ENCODE results near the gene STRAP. TPM values are rescaled to one million over a fixed set of nuclear protein-coding genes. Genes with fewer than 3 reads are reported as not detected.

The STRAP gene
- polyA plus RNA-seq, 1 donor = 95.5 TPM

DNA sequence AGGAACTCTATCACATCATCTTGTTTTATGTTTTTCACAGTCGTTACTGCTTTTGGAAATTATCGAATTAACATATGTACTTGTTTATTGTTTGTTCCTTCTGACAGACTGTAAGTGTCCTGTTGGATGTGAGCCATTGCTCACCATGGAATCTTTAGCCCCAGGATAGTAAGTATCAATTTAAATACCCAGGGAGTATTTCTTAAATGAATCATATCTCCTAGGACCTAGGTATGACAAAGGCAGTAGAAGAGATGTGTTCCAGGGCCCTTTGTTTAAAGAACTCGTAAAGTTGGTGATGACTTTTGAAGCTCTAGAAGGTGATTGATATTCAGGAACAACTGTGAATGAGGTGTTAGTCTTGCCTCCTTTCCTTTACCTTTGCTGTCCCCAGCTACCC, 30.3 kb upstream of the STRAP start:
- no peak for DNase-seq
- no peaks in the 10 kb centered on the region for H3K9me3 ChIP-seq (ENCODE audit: control insufficient read depth, low read depth, low read length)
- 100% methylated on average over 1 of the region's 3 CpGs for WGBS (ENCODE audit: insufficient coverage, low lambda C conversion rate)
- no peak overlapping the region for H3K4me3 ChIP-seq (ENCODE audit: low read length)
- H3K4me1 ChIP-seq (ENCODE audit: control insufficient read depth, insufficient read depth, low read length) = no peaks in the 10 kb centered on the region
- H3K27me3 ChIP-seq (ENCODE audit: control insufficient read depth, insufficient read depth, low read length) = no peaks in the 10 kb centered on the region
- H3K36me3 ChIP-seq (ENCODE audit: control insufficient read depth, insufficient read depth, low read length) = no peaks in the 10 kb centered on the region
- no peak overlapping the region for H3K27ac ChIP-seq (ENCODE audit: low read length)

DNA sequence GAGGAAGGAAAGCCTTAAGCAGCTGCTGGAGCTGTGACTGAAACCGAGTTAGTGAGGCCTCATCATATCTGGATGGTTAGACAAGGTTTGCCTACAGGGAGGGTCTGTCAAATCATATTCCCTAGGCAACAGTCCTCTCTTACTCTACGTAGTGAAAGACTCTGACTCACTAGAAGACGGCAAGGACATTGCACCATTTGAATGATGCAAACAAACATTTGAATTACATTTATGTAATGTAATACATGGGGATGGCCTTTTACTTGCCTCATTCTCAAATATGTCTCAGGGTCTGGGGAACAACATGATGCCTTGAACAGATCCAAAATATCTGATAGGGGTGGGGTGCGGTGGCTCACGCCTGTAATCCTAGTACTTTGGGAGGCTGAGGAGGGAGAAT, 29.8 kb upstream of the STRAP start:
- H3K9me3 ChIP-seq (ENCODE audit: control insufficient read depth, low read depth, low read length) = no peaks in the 10 kb centered on the region
- no peaks in the 10 kb centered on the region for H3K27me3 ChIP-seq (ENCODE audit: control insufficient read depth, insufficient read depth, low read length)
- no CpG with 5 or more reads among the region's 5 CpGs for WGBS (ENCODE audit: insufficient coverage, low lambda C conversion rate)
- no peak overlapping the region for H3K27ac ChIP-seq (ENCODE audit: low read length)
- no peaks in the 10 kb centered on the region for H3K36me3 ChIP-seq (ENCODE audit: control insufficient read depth, insufficient read depth, low read length)
- H3K4me3 ChIP-seq (ENCODE audit: low read length) = no peak overlapping the region
- no peak for DNase-seq
- H3K4me1 ChIP-seq (ENCODE audit: control insufficient read depth, insufficient read depth, low read length) = no peaks in the 10 kb centered on the region

- Histone ChIP-seq H3K36me3 (ENCODE audit: control insufficient read depth, insufficient read depth, low read length) (no peaks in the 10 kb centered on the region), H3K4me3 (ENCODE audit: low read length) (no peak overlapping the region), H3K9me3 (ENCODE audit: control insufficient read depth, low read depth, low read length) (no peaks in the 10 kb centered on the region), H3K4me1 (ENCODE audit: control insufficient read depth, insufficient read depth, low read length) (no peaks in the 10 kb centered on the region), H3K27ac (ENCODE audit: low read length) (no peak overlapping the region), H3K27me3 (ENCODE audit: control insufficient read depth, insufficient read depth, low read length) (no peaks in the 10 kb centered on the region)
- 72% methylated on average over 3 of the region's 4 CpGs for WGBS (ENCODE audit: insufficient coverage, low lambda C conversion rate)
- no peak for DNase-seq
Measured at GRCh38 chr12:15853877-15854276, 28.3 kb upstream of the STRAP start.

DNA sequence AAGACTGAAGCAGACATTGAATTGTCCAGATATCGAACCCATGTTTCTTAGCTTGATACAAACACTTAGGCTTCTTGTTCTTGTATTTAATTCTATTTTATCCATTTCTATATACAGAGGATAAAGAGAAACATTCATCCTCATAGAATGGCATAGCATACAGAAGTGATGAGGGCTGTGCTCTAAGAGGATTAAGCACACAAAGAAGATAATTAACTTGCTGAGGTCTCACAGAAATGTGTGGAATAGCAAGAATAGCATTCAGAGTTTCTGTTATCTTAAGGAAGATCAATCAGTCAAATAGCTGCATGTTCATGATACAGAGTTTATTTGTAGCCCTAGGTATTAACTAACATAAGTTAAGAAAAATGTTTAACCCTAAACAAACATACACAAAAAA, 27.3 kb upstream of the STRAP start:
- Histone ChIP-seq H3K27ac (ENCODE audit: low read length) (no peak overlapping the region), H3K36me3 (ENCODE audit: control insufficient read depth, insufficient read depth, low read length) (no peaks in the 10 kb centered on the region), H3K27me3 (ENCODE audit: control insufficient read depth, insufficient read depth, low read length) (no peaks in the 10 kb centered on the region), H3K4me1 (ENCODE audit: control insufficient read depth, insufficient read depth, low read length) (no peaks in the 10 kb centered on the region), H3K9me3 (ENCODE audit: control insufficient read depth, low read depth, low read length) (no peaks in the 10 kb centered on the region), H3K4me3 (ENCODE audit: low read length) (no peak overlapping the region)
- DNase-seq = no peak
- WGBS (ENCODE audit: insufficient coverage, low lambda C conversion rate) = 100% methylated on average over 1 of the region's 1 CpG

DNA sequence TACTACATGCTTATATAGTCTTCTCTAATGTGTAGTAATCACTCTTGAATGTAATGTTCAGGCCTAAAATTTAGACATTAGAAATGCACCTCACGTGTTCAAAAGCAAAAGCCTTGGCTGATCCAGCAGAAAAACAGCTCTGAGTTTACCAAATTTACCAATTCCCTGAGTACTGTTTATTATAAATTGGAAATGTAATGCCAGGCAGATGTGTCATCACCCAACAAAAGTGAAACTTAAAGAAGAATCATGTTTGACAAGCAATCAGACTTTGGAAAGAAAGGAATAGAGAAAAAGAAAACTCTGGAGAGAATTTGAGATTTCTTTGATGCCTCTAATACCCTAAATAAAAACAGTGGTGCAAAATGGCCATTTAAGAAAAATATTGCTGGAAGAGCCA, 26.5 kb upstream of the STRAP start:
- Histone ChIP-seq H3K9me3 (ENCODE audit: control insufficient read depth, low read depth, low read length) (no peaks in the 10 kb centered on the region), H3K4me3 (ENCODE audit: low read length) (no peak overlapping the region), H3K27ac (ENCODE audit: low read length) (no peak overlapping the region), H3K36me3 (ENCODE audit: control insufficient read depth, insufficient read depth, low read length) (no peaks in the 10 kb centered on the region), H3K4me1 (ENCODE audit: control insufficient read depth, insufficient read depth, low read length) (no peaks in the 10 kb centered on the region), H3K27me3 (ENCODE audit: control insufficient read depth, insufficient read depth, low read length) (no peaks in the 10 kb centered on the region)
- 100% methylated on average over 1 of the region's 1 CpG for WGBS (ENCODE audit: insufficient coverage, low lambda C conversion rate)
- DNase-seq = no peak

- Histone ChIP-seq H3K36me3 (ENCODE audit: control insufficient read depth, insufficient read depth, low read length) (no peaks in the 10 kb centered on the region), H3K27ac (ENCODE audit: low read length) (no peak overlapping the region), H3K4me1 (ENCODE audit: control insufficient read depth, insufficient read depth, low read length) (no peaks in the 10 kb centered on the region), H3K9me3 (ENCODE audit: control insufficient read depth, low read depth, low read length) (no peaks in the 10 kb centered on the region), H3K27me3 (ENCODE audit: control insufficient read depth, insufficient read depth, low read length) (no peaks in the 10 kb centered on the region), H3K4me3 (ENCODE audit: low read length) (no peak overlapping the region)
- peak; percentile 41 to 43 for DNase-seq
- 29% methylated on average over 1 of the region's 8 CpGs for WGBS (ENCODE audit: insufficient coverage, low lambda C conversion rate)
Measured at GRCh38 chr12:15856097-15856982, 25.8 kb upstream of the STRAP start.

GRCh38 chr12:15858353-15858752, 23.8 kb upstream of the STRAP start:
- H3K4me3 ChIP-seq (ENCODE audit: low read length) = no peak overlapping the region
- H3K9me3 ChIP-seq (ENCODE audit: control insufficient read depth, low read depth, low read length) = no peaks in the 10 kb centered on the region
- no peaks in the 10 kb centered on the region for H3K4me1 ChIP-seq (ENCODE audit: control insufficient read depth, insufficient read depth, low read length)
- no peak overlapping the region for H3K27ac ChIP-seq (ENCODE audit: low read length)
- no CpG with 5 or more reads among the region's 2 CpGs for WGBS (ENCODE audit: insufficient coverage, low lambda C conversion rate)
- H3K36me3 ChIP-seq (ENCODE audit: control insufficient read depth, insufficient read depth, low read length) = no peaks in the 10 kb centered on the region
- DNase-seq = no peak
- no peaks in the 10 kb centered on the region for H3K27me3 ChIP-seq (ENCODE audit: control insufficient read depth, insufficient read depth, low read length)

DNA sequence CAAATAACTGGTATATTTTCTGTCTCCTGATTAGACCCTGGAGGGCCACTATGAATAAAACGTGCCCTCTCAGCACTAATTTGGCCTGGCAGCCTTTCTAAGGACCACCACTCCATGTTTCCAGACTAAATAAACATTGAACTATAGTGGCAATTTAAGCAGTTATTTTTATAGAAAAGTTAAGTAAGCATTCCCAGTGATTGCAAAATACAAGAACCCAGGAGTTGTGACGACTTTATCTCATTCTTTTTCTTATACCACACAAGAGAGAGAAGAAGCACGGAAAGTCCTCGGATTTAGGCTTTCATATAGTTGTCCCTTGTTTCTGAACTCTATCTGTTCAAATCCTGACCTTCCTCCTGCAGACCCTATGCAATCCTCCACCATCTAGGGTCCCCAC, 23.1 kb upstream of the STRAP start:
- H3K9me3 ChIP-seq (ENCODE audit: control insufficient read depth, low read depth, low read length) = no peaks in the 10 kb centered on the region

GRCh38 chr12:15861404-15861803, 20.8 kb upstream of the STRAP start:
- no peaks in the 10 kb centered on the region for H3K36me3 ChIP-seq (ENCODE audit: control insufficient read depth, insufficient read depth, low read length)
- DNase-seq = no peak
- no CpG with 5 or more reads among the region's 1 CpG for WGBS (ENCODE audit: insufficient coverage, low lambda C conversion rate)
- H3K4me1 ChIP-seq (ENCODE audit: control insufficient read depth, insufficient read depth, low read length) = no peaks in the 10 kb centered on the region
- no peaks in the 10 kb centered on the region for H3K27me3 ChIP-seq (ENCODE audit: control insufficient read depth, insufficient read depth, low read length)
- H3K9me3 ChIP-seq (ENCODE audit: control insufficient read depth, low read depth, low read length) = no peaks in the 10 kb centered on the region
- H3K27ac ChIP-seq (ENCODE audit: low read length) = no peak overlapping the region
- no peak overlapping the region for H3K4me3 ChIP-seq (ENCODE audit: low read length)

More for the DNA sequence above, 23.1 kb upstream of the STRAP start:
- H3K36me3 ChIP-seq (ENCODE audit: control insufficient read depth, insufficient read depth, low read length) = no peaks in the 10 kb centered on the region
- no peak for DNase-seq
- no peak overlapping the region for H3K27ac ChIP-seq (ENCODE audit: low read length)
- H3K4me1 ChIP-seq (ENCODE audit: control insufficient read depth, insufficient read depth, low read length) = no peaks in the 10 kb centered on the region
- H3K4me3 ChIP-seq (ENCODE audit: low read length) = no peak overlapping the region
- WGBS (ENCODE audit: insufficient coverage, low lambda C conversion rate) = 80% methylated on average over 1 of the region's 4 CpGs
- no peaks in the 10 kb centered on the region for H3K27me3 ChIP-seq (ENCODE audit: control insufficient read depth, insufficient read depth, low read length)

GRCh38 chr12:15862840-15863239, 19.3 kb upstream of the STRAP start:
- Histone ChIP-seq H3K27me3 (ENCODE audit: control insufficient read depth, insufficient read depth, low read length) (no peaks in the 10 kb centered on the region), H3K4me3 (ENCODE audit: low read length) (no peak overlapping the region), H3K27ac (ENCODE audit: low read length) (no peak overlapping the region), H3K9me3 (ENCODE audit: control insufficient read depth, low read depth, low read length) (no peaks in the 10 kb centered on the region), H3K4me1 (ENCODE audit: control insufficient read depth, insufficient read depth, low read length) (no peaks in the 10 kb centered on the region), H3K36me3 (ENCODE audit: control insufficient read depth, insufficient read depth, low read length) (no peaks in the 10 kb centered on the region)
- DNase-seq = peak; percentile 31 to 52
- no CpG with 5 or more reads among the region's 1 CpG for WGBS (ENCODE audit: insufficient coverage, low lambda C conversion rate)

GRCh38 chr12:15863372-15863771, 18.8 kb upstream of the STRAP start:
- Histone ChIP-seq H3K36me3 (ENCODE audit: control insufficient read depth, insufficient read depth, low read length) (no peaks in the 10 kb centered on the region), H3K4me3 (ENCODE audit: low read length) (no peak overlapping the region), H3K27me3 (ENCODE audit: control insufficient read depth, insufficient read depth, low read length) (no peaks in the 10 kb centered on the region), H3K9me3 (ENCODE audit: control insufficient read depth, low read depth, low read length) (no peaks in the 10 kb centered on the region), H3K27ac (ENCODE audit: low read length) (no peak overlapping the region), H3K4me1 (ENCODE audit: control insufficient read depth, insufficient read depth, low read length) (no peaks in the 10 kb centered on the region)
- WGBS (ENCODE audit: insufficient coverage, low lambda C conversion rate) = 80% methylated on average over 1 of the region's 9 CpGs
- no peak for DNase-seq
